ENCODE measurements around the gene PON3.

PON3 gene

DNA sequence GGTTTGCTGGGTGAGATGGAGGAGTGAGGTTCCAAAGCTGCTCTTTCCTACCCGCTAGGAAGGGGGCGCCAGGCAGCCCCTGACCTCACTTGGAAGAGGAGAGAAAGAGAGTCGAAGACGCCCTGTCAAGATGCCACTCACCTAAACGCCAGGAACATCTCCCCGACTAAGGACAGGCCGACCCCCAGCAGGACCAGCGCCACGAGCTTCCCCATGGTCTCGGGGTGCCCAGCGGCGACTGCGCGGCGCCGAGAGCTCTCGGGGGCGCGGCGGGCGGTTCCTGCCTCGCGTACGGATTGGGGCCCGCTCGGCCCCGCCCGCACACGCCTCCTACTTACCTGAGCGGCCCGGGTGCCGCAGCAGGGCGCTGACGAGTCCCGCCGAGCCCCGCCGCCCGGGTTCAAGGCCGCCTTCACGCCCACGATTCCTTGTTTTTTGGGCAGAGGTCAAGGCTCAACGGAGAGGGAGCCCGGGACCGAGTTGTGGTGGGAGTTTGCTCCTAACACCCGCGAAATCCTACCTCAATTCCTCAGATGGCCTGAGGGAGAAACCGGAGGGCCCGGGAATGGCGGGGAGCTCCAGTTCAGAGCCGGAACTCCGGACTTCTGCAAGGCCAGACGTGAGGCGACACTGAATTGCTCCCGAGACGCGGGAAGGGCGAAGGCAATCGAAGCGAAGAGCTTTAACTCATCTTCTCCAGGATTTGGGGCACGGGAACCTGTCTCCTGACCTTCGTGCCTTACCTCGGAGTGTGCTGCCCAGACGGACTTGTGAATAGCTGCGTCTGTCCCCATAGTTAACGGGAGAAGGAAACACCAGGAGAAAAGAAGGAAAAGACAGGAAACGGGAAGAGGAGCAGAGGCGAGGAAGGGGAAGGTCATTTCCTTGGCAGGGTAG, at the start of gene PON3:
TSS of gene PON3 (minus strand) at position 240 of the 897 bp plus-strand sequence. CDS start at position 215, 25 bp downstream.
- in situ Hi-C loops (cut with HindIII; ENCODE audit: low pct_ligation_motif_present, low pct_unique_long_range_greater_than_20kb, low sequenced_read_pairs) = no loop called here
- no peak for DNase-seq

DNA sequence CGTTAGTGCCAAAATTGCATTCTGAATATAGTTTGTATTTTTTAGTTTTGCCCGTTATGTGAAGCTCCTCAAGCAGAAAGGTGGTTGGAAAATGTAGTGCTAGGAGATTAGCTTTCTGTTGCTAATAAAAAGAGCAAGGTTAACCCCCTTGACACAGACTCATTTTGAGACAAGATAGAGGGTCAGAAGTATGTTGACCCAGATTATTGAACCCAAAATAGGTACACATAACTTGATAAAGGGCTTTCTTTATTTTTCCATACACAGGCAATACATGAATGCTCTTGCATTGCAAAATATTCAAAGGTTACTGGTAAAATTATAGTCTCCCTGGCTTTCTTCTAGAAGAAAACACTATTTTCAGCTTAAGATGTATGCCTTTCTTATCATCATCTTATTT, 48.6 kb upstream of the PON3 start:
- in situ Hi-C loops (cut with HindIII; ENCODE audit: low pct_ligation_motif_present, low pct_unique_long_range_greater_than_20kb, low sequenced_read_pairs) = no loop called here
- DNase-seq = no peak

DNA sequence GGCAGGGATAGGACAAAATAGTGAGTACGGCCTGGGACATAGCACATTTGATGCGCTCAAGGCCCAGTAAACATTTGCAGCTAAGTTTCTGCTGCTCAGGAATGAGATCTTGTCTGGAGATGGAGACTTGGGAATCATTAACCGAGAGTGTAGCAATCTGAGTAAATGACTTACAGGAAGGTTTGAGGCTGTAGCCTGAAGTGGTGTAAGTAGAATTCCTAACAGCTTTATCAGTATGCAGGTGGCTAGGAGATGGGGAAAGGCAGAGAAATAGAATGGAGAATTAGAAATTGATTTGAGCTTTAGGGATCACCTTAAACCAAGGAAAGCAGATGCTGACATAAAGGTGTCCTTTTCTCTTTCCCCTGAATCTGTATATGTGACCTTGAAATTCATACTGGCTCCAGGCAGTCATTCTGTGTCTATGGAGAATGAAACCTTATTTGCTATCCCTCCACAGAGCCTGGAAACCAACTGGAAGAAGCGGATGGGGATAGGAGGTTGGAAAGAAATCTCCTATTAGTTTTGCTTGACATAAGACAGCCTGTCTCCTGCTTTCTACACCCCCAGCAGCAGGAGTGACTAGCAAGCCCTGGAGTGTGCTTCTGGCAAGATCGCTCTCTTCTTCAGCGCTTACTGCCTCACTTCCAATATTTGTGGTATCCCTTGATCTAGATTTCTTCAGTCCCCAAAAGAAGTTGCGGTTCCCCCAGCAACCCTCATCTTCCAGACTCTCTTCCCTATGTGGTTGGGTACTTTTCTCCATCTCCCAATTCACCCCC, 45.1 kb upstream of the PON3 start:
- in situ Hi-C loops (cut with HindIII; ENCODE audit: low pct_ligation_motif_present, low pct_unique_long_range_greater_than_20kb, low sequenced_read_pairs) = no loop called here
- peak; percentile 99 for DNase-seq

DNA sequence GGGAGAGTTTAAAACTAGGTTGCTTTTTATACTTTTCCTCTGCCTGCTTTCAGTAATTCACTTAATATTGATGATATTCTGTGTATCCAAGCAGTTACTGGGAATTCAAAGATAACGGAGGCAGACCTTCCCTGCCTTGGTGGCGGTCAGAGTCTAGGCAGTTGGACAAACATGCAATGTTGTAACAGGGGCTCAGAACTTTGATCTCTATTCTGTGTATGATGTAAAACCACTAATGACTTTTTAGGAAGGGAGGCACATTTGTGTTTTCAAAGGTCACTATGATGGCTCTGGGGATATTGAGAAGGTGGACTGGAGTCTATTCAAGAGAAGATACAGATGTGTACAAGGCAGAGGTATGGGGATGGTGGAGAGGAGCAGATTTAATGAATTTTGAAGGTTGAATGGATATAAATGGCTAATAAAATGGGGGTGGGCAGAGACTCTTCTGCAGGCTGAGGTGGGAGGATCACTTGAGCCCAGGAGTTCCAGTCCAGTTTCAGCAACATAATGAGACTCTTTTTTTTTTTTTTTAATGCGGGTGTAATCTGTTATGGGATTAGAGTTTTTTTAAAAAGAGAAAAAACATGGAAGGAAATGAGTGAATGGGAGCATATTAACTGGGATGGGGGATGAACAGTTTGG, 44.3 kb upstream of the PON3 start:
- in situ Hi-C loops (cut with HindIII; ENCODE audit: low pct_ligation_motif_present, low pct_unique_long_range_greater_than_20kb, low sequenced_read_pairs) = no loop called here
- peak; percentile 19 for DNase-seq

DNA sequence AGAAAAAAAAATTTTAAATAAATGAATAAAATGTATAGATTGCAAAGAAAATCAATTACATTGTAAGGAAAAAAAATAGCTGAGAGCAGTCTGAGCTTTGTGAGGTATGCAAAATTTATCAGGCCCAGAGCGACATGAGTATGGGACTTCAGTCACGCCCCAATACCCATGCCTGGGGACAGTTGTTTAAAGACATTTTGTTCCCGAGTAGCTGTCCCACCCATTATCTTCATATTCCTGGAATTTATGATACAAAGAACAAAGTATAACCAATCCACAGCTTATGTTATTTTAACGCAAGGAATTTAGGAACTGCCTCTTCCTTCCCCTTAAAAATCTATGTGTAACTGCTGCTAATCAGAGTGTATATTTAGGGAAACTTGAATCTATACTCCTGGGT, 40.2 kb upstream of the PON3 start:
- in situ Hi-C loops (cut with HindIII; ENCODE audit: low pct_ligation_motif_present, low pct_unique_long_range_greater_than_20kb, low sequenced_read_pairs) = no loop called here
- no peak for DNase-seq

DNA sequence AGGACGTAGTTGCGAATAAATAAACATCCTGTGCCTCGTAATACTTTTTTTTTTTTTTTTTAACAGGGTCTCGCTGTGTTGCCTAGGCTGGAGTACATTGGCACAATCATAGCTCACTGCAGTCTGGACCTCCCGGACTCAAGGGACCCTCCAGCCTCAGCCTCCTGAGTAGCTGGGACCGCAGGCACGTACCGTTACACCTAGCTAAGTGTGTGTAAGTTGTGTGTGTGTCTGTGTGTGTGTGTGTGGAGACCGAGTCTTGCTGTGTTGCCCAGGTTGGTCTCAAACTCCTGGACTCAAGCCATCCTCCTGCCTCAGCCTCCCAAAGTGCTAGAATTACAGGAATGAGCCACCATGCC, 39.2 kb upstream of the PON3 start:
- no peak for DNase-seq
- in situ Hi-C loops (cut with HindIII; ENCODE audit: low pct_ligation_motif_present, low pct_unique_long_range_greater_than_20kb, low sequenced_read_pairs) = no loop called here

DNA sequence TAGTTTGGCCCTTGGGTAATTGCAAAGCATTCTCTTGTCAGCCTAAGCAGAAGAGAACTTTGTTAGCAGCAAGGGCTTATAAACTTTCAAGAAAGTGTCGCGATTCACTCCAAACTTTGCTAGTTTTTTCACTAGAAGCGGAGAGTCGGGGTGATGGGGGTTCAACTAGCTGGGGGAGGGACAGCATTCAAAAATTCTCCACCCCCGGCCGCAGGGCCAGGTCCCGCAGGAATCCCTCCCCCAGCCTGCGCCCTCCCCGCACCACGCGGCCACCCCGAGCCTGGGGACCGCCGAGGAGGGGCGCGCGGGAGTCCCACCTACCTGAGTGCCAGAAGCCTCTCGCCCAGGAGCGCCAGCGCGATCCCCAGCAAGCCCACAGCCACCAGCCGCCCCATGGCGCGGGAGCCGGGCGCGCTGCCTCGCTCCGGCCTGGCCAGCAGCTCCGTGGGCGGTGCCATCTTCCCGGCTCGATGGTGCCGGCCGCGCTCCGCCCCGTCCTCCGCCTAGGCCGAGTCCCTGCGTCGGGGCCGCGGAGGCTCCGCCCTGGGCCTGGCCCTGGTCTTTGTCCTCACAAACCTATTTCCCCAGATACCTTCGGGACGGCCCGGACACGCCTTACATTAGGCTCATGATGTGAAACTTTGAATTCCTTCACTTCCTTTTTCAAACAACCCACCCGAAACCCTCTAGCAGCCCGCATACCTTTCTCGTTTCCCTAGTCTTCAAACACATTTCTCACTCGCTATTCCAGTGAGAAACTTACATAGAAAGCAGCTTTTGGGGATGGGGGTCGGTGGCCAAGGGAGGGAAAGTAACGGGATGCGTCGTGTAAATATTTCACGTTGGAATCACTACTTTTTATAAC, 38.6 kb upstream of the PON3 start, which contains the start of gene PON2:
TSS of gene PON2 (minus strand) at position 472 of the 865 bp plus-strand sequence. CDS start at position 395, 77 bp downstream.
- in situ Hi-C loops (cut with HindIII; ENCODE audit: low pct_ligation_motif_present, low pct_unique_long_range_greater_than_20kb, low sequenced_read_pairs) = no loop called here
- DNase-seq = peak; percentile 95

DNA sequence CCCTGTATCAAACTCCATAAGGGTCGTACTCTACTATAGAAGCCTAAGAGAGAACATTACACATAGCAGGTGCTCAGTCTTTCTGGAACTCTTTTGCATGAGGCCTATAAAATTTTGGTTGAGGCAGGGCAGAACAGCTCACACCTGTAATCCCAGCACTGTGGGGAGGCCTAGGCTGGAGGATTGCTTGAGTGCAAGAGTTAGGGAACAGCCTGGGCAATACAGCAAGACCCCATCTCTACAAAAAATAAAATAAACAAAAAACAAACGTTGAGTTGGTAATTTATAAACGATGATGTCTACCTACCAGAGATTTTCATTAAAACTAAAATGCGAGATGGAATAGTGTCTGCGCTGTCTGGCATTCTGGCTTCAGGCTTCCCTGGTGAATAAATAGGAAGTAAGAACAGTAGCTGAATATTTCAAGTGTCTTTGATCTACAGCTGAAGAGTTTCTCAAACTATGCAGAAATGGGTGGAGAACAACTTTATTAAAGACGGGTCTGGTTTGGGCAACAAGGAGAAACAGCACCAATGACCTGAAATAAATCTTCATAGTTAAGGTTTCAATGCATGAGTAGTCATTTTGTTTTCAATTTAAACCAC, 37.9 kb upstream of the PON3 start:
- in situ Hi-C loops (cut with HindIII; ENCODE audit: low pct_ligation_motif_present, low pct_unique_long_range_greater_than_20kb, low sequenced_read_pairs) = no loop called here
- DNase-seq = no peak

DNA sequence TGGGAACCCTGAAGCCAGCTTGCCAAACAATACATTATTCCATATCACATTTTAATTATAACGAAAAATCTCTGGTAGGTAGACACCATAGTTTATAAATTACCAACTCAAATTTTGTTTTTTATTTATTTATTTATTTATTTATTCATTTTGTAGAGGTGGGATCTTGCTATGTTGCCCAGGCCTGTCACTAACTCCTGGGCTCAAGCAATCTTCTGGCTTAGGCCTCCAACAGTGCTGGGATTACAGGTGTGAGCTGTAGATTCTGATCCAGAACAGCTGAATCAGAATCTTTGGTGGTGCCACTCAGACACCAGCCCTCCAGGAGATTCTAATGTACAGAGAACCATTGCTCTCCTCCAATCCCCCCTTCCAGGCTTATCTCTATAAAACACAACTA, 37.0 kb upstream of the PON3 start:
- no peak for DNase-seq
- in situ Hi-C loops (cut with HindIII; ENCODE audit: low pct_ligation_motif_present, low pct_unique_long_range_greater_than_20kb, low sequenced_read_pairs) = no loop called here

DNA sequence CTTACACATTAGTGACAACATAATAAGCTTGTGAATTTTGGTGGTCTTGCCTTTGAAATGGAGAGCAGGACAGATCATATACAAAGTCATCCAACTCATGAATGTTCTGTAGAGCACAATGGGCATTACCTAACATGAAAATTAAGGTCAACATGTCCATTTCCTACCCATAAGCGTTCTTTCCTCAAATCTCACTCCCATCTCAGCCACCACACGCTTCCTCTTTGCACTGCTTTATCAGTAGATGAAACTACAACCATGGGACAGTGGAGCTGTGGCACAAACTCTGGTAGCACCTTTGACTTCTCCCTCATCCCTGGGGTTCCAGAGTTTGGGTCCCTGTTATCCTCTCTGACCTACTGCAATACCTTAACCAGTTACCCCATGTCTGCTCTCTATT, 36.4 kb upstream of the PON3 start:
- in situ Hi-C loops (cut with HindIII; ENCODE audit: low pct_ligation_motif_present, low pct_unique_long_range_greater_than_20kb, low sequenced_read_pairs) = no loop called here
- DNase-seq = no peak

DNA sequence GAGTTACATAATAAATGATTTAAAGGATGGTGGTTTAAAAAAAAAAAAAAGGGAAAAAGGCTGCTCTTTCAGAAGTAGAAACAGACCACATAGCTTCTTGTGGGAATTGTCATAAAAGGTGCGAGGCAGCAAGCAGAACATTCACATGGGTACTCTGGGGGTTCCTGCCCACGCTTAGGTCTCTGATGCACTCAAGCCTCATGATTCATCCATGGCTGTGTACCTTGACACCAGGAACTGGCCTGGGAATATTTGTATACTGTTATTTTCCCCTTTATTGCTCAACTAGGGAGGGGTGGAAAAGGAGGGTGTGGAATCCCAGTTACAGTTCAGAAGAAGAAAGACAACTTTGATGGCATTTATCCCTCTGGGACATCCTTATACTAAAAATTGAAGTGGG, 34.7 kb upstream of the PON3 start:
- no peak for DNase-seq
- in situ Hi-C loops (cut with HindIII; ENCODE audit: low pct_ligation_motif_present, low pct_unique_long_range_greater_than_20kb, low sequenced_read_pairs) = no loop called here

DNA sequence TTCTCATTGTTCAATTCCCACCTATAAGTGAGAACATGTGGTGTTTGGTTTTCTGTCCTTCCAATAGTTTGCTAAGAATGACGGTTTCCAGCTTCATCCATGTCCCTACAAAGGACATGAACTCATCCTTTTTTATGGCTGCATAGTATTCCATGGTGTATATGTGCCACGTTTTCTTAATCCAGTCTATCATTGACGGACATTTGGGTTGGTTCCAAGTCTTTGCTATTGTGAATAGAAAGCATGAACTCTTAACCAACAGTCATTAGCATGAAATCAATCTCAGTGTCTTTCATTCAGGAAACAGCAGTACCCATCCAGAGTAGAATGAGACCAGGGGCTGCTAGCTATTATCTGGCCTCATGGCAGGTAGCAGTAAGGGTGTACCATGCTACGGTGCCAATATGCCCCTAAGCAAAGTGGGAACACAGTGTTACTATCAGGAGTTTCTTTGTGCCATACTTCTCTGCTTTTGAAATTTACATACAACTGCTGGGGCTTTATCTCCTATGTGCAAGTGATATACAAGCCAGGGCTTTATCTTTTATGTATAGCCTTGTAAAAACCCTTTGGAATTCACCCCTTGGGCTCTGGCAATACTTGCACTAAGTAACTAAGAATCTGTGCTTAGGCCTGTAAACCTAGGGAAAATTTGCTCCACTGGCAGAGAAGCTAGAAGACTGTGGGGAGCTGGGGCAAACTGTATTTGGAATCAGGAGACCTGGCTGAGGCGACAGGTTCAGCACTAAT, 33.2 kb upstream of the PON3 start:
- in situ Hi-C loops (cut with HindIII; ENCODE audit: low pct_ligation_motif_present, low pct_unique_long_range_greater_than_20kb, low sequenced_read_pairs) = no loop called here

DNA sequence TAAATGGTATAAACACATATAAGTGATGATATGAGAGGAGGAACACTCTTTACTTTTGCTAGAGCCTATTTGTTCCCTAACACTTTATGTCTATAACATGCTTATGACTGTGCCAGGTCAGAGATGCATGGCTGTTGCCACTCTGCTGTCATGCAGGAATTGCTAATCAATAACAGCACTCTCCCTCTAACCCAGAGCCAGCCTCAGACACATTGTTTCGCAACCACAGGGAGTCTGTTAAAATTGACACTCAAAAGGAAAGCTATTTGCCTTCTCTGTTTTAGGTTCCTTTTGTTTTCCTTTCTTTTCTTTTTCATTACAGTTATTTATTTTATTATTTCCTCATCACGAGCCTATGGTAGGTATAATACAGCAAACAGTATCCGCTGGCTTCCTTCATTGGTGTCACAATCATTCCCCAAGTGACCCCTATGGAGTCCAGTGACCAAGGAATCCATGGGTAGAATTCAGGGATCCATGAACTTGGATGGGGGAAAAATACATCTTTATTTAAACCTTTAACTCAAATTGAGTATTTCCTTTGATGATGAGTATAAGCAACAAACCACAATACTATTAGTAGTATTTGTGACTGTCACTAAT, 31.8 kb upstream of the PON3 start:
- in situ Hi-C loops (cut with HindIII; ENCODE audit: low pct_ligation_motif_present, low pct_unique_long_range_greater_than_20kb, low sequenced_read_pairs) = no loop called here
- DNase-seq = no peak

More for the DNA sequence above, 33.2 kb upstream of the PON3 start:
- no peak for DNase-seq

DNA sequence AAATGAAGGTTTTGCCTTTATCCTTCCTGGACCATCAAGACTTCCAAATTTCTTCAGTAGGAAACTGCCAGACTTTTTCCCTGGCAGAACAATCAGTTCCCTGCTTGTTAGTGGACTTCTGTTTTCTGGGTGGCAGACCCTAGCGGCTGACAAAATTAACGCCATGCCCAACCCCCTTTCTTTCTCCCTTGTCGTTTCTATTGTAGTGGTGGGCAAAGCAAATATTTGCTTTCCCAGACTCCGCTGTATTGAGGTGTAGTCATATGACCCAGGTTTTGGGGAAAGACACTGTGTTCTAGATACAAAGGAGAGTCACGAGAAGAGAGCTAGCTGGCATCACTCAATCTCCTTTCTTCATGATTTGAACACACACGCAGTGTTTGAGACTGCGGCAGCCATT, 31.0 kb upstream of the PON3 start:
- in situ Hi-C loops (cut with HindIII; ENCODE audit: low pct_ligation_motif_present, low pct_unique_long_range_greater_than_20kb, low sequenced_read_pairs) = no loop called here
- no peak for DNase-seq

DNA sequence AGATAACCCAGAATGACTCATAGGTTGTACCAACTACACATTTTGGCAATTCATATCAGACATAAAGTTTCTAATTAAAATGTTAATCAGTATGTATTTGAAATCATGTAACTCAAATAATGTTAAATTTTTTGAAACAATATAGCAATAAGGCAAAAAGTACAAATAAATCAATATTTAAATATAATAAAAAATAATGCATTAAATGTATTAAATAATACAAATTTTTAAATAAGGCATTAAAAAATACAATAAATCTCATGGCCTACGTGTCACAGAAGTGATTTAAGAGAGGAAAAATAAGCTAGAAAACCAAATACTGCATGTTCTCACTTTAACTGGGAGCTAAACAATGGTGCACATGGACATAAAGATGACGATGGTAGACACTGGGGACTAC, 29.5 kb upstream of the PON3 start:
- in situ Hi-C loops (cut with HindIII; ENCODE audit: low pct_ligation_motif_present, low pct_unique_long_range_greater_than_20kb, low sequenced_read_pairs) = no loop called here
- DNase-seq = no peak

DNA sequence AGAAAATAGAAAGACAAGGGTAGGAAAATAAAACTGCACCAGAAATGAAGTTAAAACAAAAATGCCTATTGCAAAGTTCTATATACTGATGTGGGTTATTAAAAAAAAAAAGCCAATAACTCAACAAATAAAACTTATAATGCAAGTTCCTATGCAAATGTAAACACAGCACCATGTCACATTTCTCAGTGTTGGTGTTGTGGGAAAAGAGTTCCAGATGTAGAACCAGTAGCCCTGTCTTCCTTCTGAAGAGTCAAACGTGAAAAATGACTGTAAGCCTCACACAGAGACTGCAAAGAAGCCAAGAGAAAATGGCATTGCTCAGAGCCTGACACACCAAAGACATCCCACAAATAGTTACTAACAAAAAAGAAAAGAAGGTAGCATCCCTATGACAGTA, 28.5 kb upstream of the PON3 start:
- in situ Hi-C loops (cut with HindIII; ENCODE audit: low pct_ligation_motif_present, low pct_unique_long_range_greater_than_20kb, low sequenced_read_pairs) = no loop called here
- DNase-seq = no peak

DNA sequence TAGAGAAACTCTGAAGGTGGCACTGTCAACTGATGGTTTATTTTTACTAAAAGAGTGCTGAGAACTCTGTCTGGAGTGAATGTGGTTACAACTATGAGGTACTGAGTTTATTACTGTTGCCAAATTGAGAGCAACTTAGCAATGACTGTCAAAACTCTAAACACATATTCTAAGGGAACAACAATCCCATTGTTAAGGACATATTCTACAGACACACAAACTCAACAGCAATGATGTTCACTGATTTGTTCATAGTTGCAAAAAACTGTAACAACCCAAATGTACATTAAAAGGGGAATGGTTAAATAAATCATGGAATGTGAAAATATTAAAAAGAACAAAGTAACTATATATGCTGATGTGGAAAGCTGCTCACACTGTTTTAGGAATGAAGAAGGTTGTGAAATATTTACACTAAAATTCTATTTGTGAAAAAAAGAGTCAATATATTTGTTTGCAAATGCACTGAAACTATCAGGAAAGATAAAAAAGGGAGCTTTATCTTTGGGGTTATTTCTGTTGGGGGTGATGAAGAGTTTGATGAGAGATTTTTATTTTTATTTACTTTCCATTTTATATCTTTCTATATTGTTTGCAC, 25.8 kb upstream of the PON3 start:
- DNase-seq = no peak
- in situ Hi-C loops (cut with HindIII; ENCODE audit: low pct_ligation_motif_present, low pct_unique_long_range_greater_than_20kb, low sequenced_read_pairs) = no loop called here

All from ACHN (cell line).